ENCODE measurements around the gene MYCN. TPM values are rescaled to one million over a fixed set of nuclear protein-coding genes. Genes with fewer than 3 reads are reported as not detected.

The MYCN gene
- total RNA-seq, 2 donors from 2014 or later = 0.14 to 3.5 TPM

GRCh38 chr2:15990151-15991101 is 50.1 kb downstream of the MYCN start:
- intact Hi-C loops (cut with DNase I) = no loop called here
- H3K4me3 ChIP-seq = no peak overlapping the region
- no peak overlapping the region for H3K27ac ChIP-seq
- peaks cover 3% of the 10 kb centered on the region for H3K4me1 ChIP-seq (replicated peaks)
- H3K9me3 ChIP-seq = no peaks in the 10 kb centered on the region
- WGBS = 91% methylated on average over 11 of the region's 11 CpGs
- H3K27me3 ChIP-seq (replicated peaks; ENCODE audit: insufficient read depth) = no peaks in the 10 kb centered on the region
- no peak for DNase-seq (ENCODE audit: low spot score)
- H3K36me3 ChIP-seq = no peaks in the 10 kb centered on the region
- no peak for TF ChIP-seq POLR2A (IDR thresholded peaks at IDR 0.05)
- no peak for TF ChIP-seq CTCF (IDR thresholded peaks at IDR 0.05)
- no peak for TF ChIP-seq POLR2AphosphoS5 (IDR thresholded peaks at IDR 0.05)

- Histone ChIP-seq H3K27ac (no peak overlapping the region), H3K4me1 (replicated peaks) (peaks cover 3% of the 10 kb centered on the region), H3K36me3 (no peaks in the 10 kb centered on the region), H3K4me3 (no peak overlapping the region), H3K27me3 (replicated peaks; ENCODE audit: insufficient read depth) (no peaks in the 10 kb centered on the region), H3K9me3 (no peaks in the 10 kb centered on the region)
- WGBS = 87% methylated on average over 3 of the region's 3 CpGs
- no peak for DNase-seq (ENCODE audit: low spot score)
- no peak for TF ChIP-seq CTCF (IDR thresholded peaks at IDR 0.05)
- TF ChIP-seq POLR2A (IDR thresholded peaks at IDR 0.05) = no peak
- no peak for TF ChIP-seq POLR2AphosphoS5 (IDR thresholded peaks at IDR 0.05)
- intact Hi-C loops (cut with DNase I) = no loop called here
Observed at GRCh38 chr2:15991231-15991630, 50.9 kb downstream of the MYCN start.

GRCh38 chr2:15992457-15993231 is 52.3 kb downstream of the MYCN start:
- Histone ChIP-seq H3K4me3 (no peak overlapping the region), H3K27me3 (replicated peaks; ENCODE audit: insufficient read depth) (no peaks in the 10 kb centered on the region), H3K9me3 (no peaks in the 10 kb centered on the region), H3K27ac (no peak overlapping the region), H3K36me3 (no peaks in the 10 kb centered on the region), H3K4me1 (replicated peaks) (peaks cover 3% of the 10 kb centered on the region)
- WGBS = 76% methylated on average over 10 of the region's 10 CpGs
- intact Hi-C loops (cut with DNase I) = no loop called here
- TF ChIP-seq CTCF (IDR thresholded peaks at IDR 0.05) (no peak), POLR2A (IDR thresholded peaks at IDR 0.05) (no peak), POLR2AphosphoS5 (IDR thresholded peaks at IDR 0.05) (no peak)
- DNase-seq (ENCODE audit: low spot score) = no peak

GRCh38 chr2:15993232-15993610 is 52.9 kb downstream of the MYCN start:
- peaks cover 3% of the 10 kb centered on the region for H3K4me1 ChIP-seq (replicated peaks)
- no peak overlapping the region for H3K27ac ChIP-seq
- no peaks in the 10 kb centered on the region for H3K9me3 ChIP-seq
- WGBS = 69% methylated on average over 6 of the region's 6 CpGs
- intact Hi-C loops (cut with DNase I) = no loop called here
- H3K27me3 ChIP-seq (replicated peaks; ENCODE audit: insufficient read depth) = no peaks in the 10 kb centered on the region
- H3K4me3 ChIP-seq = no peak overlapping the region
- H3K36me3 ChIP-seq = no peaks in the 10 kb centered on the region
- no peak for DNase-seq (ENCODE audit: low spot score)
- TF ChIP-seq POLR2AphosphoS5 (IDR thresholded peaks at IDR 0.05) (no peak), CTCF (IDR thresholded peaks at IDR 0.05) (no peak), POLR2A (IDR thresholded peaks at IDR 0.05) (no peak)

Measured in prostate gland (tissue), 2 donors.